ENCODE results near the gene SH3BP4. TPM values are rescaled to one million over a fixed set of nuclear protein-coding genes. Genes with fewer than 3 reads are reported as not detected.

The SH3BP4 gene
- total and polyA plus RNA-seq, 2 of the 8 experiments (the other 6 are each of a cell fraction or from before 2014, with no cell fraction given): 28.3 to 35.4 TPM

DNA sequence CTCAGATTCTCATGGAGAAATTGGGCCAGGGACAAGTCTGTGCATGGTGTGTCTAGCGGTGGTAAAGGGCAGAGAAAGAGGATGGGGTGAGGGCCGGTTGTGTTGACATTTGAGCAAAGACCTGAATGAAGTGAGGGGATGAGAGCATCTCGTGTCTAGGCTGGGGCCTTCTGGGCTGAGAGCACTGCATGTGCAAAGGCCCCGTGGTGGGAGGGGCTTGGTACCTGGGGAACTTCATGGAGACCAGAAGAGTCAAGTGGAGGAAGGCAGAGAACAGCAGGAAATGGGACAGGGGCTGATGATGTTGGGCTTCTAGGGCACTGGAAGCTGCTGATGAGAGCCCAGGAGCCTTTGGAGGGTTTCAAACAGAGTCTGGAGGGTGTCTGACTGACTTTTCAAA is 76.8 kb downstream of the SH3BP4 start:
- H3K9ac ChIP-seq (replicated peaks in 1 of 4; ENCODE audit: extremely low read depth in 1 of 4, low read depth in 3 of 4, low read length in 3 of 4): no peak overlapping the region
- ChIA-PET CTCF (ENCODE audit: partially characterized antibody) (interaction anchor here (1.6 to 2.3 kb wide), 2 partner anchors 20 to 23 kb away, joined by 4 to 5 read pairs; no protein-coding TSS in a partner anchor), POLR2A (ENCODE audit: partially characterized antibody) (no interaction called here)
- H2BK120ac ChIP-seq (replicated peaks; ENCODE audit: low read depth, low read length): no peak overlapping the region
- no peak overlapping the region for H2BK20ac ChIP-seq (ENCODE audit: low read length)
- no peak overlapping the region for H4K8ac ChIP-seq (ENCODE audit: extremely low read depth, insufficient read depth, low read length)
- H3K23ac ChIP-seq (ENCODE audit: insufficient read length): no peak overlapping the region
- H3K27me3 ChIP-seq (replicated peaks in 1 of 4; ENCODE audit: control insufficient read depth in 3 of 4, extremely low read depth in 1 of 4, insufficient read depth in 3 of 4, low read length in 3 of 4): no peaks in the 10 kb centered on the region
- H3K79me1 ChIP-seq (ENCODE audit: low read depth, low read length): peaks cover 35% of the 10 kb centered on the region
- H3K9me3 ChIP-seq (ENCODE audit: insufficient read depth in 2 of 2, low read depth in 1 of 2, low read length in 1 of 2): no peaks in the 10 kb centered on the region
- H4K91ac ChIP-seq (replicated peaks; ENCODE audit: insufficient read length, low read length): no peak overlapping the region
- FAIRE-seq: no peak
- no peak overlapping the region for H3K14ac ChIP-seq (ENCODE audit: insufficient read length)
- H3K56ac ChIP-seq (replicated peaks; ENCODE audit: insufficient read length, low read depth, low read length): no peak overlapping the region
- DNase-seq (ENCODE audit: low read depth in 1 of 2, low spot score in 2 of 2): no peak
- H4K5ac ChIP-seq (ENCODE audit: insufficient read length, low read depth, low read length): no peak overlapping the region
- no peak overlapping the region for H2BK15ac ChIP-seq (ENCODE audit: low read length)
- H3K4me3 ChIP-seq (ENCODE audit: extremely low read depth in 1 of 4, insufficient read depth in 2 of 4, low read depth in 3 of 4, low read length in 4 of 4): no peak overlapping the region
- no peak overlapping the region for H3K4me2 ChIP-seq (ENCODE audit: insufficient read depth in 1 of 2, low read depth in 2 of 2, low read length in 2 of 2)
- H4K20me1 ChIP-seq (replicated peaks in 1 of 2; ENCODE audit: control insufficient read depth in 1 of 2, insufficient read depth in 2 of 2, low read length in 2 of 2): peaks cover 7 to 33% of the 10 kb centered on the region in 2 experiments
- 77% methylated on average over 4 of the region's 4 CpGs; no CpG with 5 or more reads in 1 of the 2 experiments for WGBS, 2 experiments (ENCODE audit: extremely low coverage in 1 of 2, insufficient coverage in 1 of 2, insufficient read length in 1 of 2, insufficient replicate concordance in 2 of 2, low coverage in 1 of 2, low lambda C conversion rate in 2 of 2, missing lambda C conversion rate in 1 of 2)
- no peak overlapping the region for H3K27ac ChIP-seq (ENCODE audit: low read depth, low read length)
- H3K36me3 ChIP-seq (ENCODE audit: control insufficient read depth in 2 of 4, insufficient read depth in 4 of 4, low read length in 3 of 4): no peaks in the 10 kb centered on the region; a peak in 1 of 8 replicates
- no peak overlapping the region for H2BK5ac ChIP-seq (ENCODE audit: low read depth, low read length)
- no peak overlapping the region for H2BK12ac ChIP-seq (ENCODE audit: low read depth, low read length)
- peaks cover 0 to 8% (median 7%) of the 10 kb centered on the region in 4 experiments; a peak in 4 of 7 replicates for H3K4me1 ChIP-seq (replicated peaks in 1 of 4; ENCODE audit: control insufficient read depth in 3 of 4, insufficient read depth in 4 of 4, low read length in 3 of 4)
- no peak overlapping the region for H3K18ac ChIP-seq (ENCODE audit: extremely low read depth, low read length)
- H2AFZ ChIP-seq (ENCODE audit: low read length): no peak overlapping the region
- H3K4ac ChIP-seq (replicated peaks; ENCODE audit: insufficient read length, low read depth, low read length): no peak overlapping the region
- no peaks in the 10 kb centered on the region for H3K23me2 ChIP-seq (ENCODE audit: low read depth, low read length)
- H2AK5ac ChIP-seq (ENCODE audit: low read depth, low read length): no peak overlapping the region
- peaks cover 8 to 92% of the 10 kb centered on the region in 2 experiments; a peak in 3 of 4 replicates for H3K79me2 ChIP-seq (ENCODE audit: control insufficient read depth in 1 of 2, insufficient read depth in 2 of 2, low read length in 2 of 2)
- TF ChIP-seq CBX8 (IDR thresholded peaks at IDR 0.05; ENCODE audit: borderline replicate concordance, low read depth, low read length) (no peak), RFX5 (IDR thresholded peaks at IDR 0.05; ENCODE audit: borderline replicate concordance, low read depth, low read length) (no peak), GTF2F1 (IDR thresholded peaks at IDR 0.05; ENCODE audit: borderline replicate concordance, low read depth, low read length) (no peak), NRF1 (IDR thresholded peaks at IDR 0.05; ENCODE audit: low read depth, low read length) (no peak), ASH2L (IDR thresholded peaks at IDR 0.05; ENCODE audit: low read length) (no peak), TAF7 (optimal IDR thresholded peaks at IDR 0.05; ENCODE audit: borderline replicate concordance, low read depth, low read length) (no peak), SUZ12 (IDR thresholded peaks at IDR 0.05; ENCODE audit: low read length) (no peak), JUN (IDR thresholded peaks at IDR 0.05; ENCODE audit: low read depth, low read length) (no peak), EGR1 (IDR thresholded peaks at IDR 0.05; ENCODE audit: borderline replicate concordance, low read depth, low read length) (no peak), TCF12 (IDR thresholded peaks at IDR 0.05; ENCODE audit: low read depth, low read length) (no peak), EZH2 (IDR thresholded peaks at IDR 0.05; ENCODE audit: low read depth, low read length, severe bottlenecking) (no peak)
- TF ChIP-seq, protein P1, sequence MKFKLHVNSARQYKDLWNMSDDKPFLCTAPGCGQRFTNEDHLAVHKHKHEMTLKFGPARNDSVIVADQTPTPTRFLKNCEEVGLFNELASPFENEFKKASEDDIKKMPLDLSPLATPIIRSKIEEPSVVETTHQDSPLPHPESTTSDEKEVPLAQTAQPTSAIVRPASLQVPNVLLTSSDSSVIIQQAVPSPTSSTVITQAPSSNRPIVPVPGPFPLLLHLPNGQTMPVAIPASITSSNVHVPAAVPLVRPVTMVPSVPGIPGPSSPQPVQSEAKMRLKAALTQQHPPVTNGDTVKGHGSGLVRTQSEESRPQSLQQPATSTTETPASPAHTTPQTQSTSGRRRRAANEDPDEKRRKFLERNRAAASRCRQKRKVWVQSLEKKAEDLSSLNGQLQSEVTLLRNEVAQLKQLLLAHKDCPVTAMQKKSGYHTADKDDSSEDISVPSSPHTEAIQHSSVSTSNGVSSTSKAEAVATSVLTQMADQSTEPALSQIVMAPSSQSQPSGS (IDR thresholded peaks at IDR 0.05; ENCODE audit: low read length): no peak
